Fibroblast of lung (primary cell): ENCODE results near the gene BTBD7.

Experiments
- CTCF ChIP-seq, 2 donors: IDR thresholded peaks in 1 of 2; conservative IDR thresholded peaks in 1 of 2; 1 replicate in 1 of 2; 2 replicates in 1 of 2; pipeline ENCODE4 v1.5.1; 2011 to 2012; ENCODE audit warnings: low read length in 2 of 2, control low read depth in 1 of 2, inconsistent platforms in 1 of 2, low read depth in 1 of 2, mild to moderate bottlenecking in 1 of 2
- EZH2 ChIP-seq: IDR thresholded peaks from 2 replicates; pipeline ENCODE4 v1.5.1; 2012; ENCODE audit warnings: low read length, control low read depth, mild to moderate bottlenecking; ENCODE audit errors: missing control alignments

DNA sequence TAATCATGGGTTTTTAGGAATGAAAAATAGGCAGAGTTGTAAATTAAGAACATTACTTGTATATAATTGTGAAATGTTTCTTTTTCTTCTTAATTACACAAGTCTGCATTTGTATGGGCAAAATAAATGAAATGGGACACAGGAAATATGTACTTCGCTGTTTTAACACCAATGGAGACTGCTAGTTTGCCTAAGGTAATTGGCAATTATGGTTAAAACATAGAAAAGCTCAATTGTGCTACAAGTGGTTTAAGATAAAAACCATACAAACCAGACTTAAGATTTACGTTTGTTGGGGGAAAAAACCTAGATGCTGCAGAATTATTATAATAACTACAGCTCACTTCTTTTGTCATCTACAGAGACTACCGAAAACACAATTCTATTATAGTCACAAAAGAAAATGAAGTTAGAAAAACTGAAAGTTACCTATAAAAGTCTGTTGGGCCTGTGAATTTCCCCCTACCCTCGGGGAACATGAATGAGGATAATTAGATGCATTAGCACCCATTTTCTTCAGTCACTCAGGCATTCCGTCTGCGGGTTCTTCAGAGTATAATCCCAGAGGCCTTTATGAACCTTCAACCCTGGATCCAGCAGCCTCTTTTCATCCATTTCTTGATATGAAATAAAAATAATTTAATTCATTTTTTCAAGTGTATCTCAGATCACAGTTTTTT, 37.2 kb downstream of the BTBD7 start:
- TF ChIP-seq CTCF (conservative IDR thresholded peaks at IDR 0.05 in 1 of 2, IDR thresholded peaks at IDR 0.05 in 1 of 2; ENCODE audit: low read depth in 1 of 2, low read length in 2 of 2) (no peak), EZH2 (no peak)
